HUDEP-2 (cell line): ENCODE measurements around the gene TMPO.
"Not testable (repeated sequence)": the region's sequence is repeated elsewhere in the genome, so short reads cannot be mapped to it uniquely, and the experiment has no call there.

ENCODE experiments used
- DNase-seq, 76 experiments: peaks; one replicate each; lab custom pipeline; 2025; ENCODE audit not compliant: unreplicated experiment in 76 of 76; lab: John Stamatoyannopoulos, UW

Gene TMPO

GRCh38 chr12:98515287-98516110 is at the start of gene TMPO:
Gene TMPO (plus strand): TSS chr12:98515590. CDS start chr12:98515868, 278 bp downstream.
- peak in 75 of 76 experiments; percentile 36 to 94 (median 86) for DNase-seq

DNA sequence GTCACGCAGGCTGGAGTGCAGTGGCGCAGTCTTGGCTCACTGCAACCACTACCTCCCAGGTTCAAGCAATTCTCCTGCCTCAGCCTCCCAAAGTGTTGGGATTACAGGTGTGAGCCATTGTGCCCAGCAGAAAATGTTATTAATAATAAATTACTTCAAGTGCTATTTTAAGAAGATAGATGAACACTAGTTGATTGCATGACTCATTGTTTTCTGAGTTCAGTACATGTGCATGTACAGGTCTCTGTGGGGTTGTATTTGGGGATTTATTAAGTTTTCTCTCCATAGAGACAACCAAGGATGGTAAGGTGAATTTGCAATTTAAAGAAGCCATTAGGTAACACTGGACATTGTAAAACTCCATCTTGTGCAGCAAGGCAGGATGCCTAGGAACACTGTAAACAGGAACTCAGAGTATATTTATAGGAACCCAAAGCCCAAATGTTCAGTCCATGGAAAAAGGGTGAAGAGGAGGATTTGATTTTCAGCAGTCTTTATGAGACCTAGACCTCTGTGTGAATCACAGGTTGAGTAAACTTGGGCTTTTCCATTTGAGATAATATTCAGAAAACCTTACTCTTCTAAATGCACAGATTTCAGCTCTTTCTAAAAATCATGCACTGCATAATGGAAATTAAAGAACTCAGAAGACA is 49.3 kb upstream of the TMPO start:
- DNase-seq: no peak

GRCh38 chr12:98466640-98467400 is 48.6 kb upstream of the TMPO start:
- DNase-seq: no peak

DNA sequence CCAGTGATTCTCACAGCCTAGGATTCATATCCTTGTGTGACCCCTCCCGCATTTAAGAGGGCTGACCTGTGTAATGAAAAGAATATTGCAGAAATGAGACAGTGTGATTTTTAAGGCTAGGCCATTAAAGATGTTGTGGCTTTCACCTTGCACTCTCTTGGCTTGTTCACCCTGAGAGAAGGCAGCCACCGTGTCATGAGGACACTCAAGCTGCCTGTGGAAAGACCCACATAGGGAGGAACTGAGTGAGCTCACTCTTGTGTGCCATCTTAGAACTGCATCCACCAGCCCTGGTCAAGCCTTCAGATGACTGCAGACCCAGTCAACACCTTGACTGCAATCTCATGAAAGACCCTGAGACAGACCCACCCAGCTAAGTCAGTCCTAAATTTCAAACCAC is 46.3 kb upstream of the TMPO start:
- peak in 1 of 76 experiments; percentile 1 for DNase-seq

- DNase-seq: no peak
Observed at GRCh38 chr12:98470469-98471082, 44.8 kb upstream of the TMPO start.

DNA sequence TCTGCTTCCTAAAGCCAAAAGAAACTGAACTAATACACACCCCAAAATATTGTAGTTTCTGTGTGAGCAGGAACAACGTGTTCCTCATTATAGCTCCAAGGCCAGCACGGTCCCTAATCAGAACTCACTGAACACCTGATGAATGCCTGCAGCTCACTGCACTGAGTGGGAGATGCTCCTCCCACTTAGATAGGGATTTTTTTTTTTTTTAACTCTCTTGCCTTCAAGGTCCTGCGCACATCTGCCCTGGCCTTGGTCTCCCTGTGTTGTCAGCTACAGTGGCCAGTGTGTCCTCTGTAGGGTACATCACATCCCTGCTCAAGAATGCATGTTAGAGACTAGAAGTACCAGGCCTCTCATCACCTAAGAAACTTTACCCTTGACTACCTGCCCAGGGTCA is 44.3 kb upstream of the TMPO start:
- DNase-seq: no peak

DNA sequence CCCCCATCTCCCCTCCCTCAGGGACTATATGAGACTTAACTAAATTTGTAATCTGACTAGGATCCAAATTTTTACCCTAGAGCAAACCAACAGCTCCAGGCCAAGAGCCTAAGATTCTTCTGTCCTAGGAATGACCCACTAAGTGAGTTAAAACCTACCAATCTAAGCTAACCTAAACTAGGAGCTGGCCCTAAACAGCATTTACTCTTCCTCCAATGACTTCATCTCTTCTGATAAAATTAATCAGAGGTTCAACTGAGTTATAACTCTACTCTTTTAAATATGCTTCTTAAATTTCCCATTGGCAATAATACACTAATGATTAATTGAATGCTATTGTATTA is 39.9 kb upstream of the TMPO start:
- DNase-seq: no peak

- no peak for DNase-seq
Observed at GRCh38 chr12:98478606-98479005, 36.8 kb upstream of the TMPO start.

GRCh38 chr12:98483621-98484503 is 31.5 kb upstream of the TMPO start:
- DNase-seq: no peak

- DNase-seq: no peak
Observed at GRCh38 chr12:98485792-98486340, 29.5 kb upstream of the TMPO start.

DNA sequence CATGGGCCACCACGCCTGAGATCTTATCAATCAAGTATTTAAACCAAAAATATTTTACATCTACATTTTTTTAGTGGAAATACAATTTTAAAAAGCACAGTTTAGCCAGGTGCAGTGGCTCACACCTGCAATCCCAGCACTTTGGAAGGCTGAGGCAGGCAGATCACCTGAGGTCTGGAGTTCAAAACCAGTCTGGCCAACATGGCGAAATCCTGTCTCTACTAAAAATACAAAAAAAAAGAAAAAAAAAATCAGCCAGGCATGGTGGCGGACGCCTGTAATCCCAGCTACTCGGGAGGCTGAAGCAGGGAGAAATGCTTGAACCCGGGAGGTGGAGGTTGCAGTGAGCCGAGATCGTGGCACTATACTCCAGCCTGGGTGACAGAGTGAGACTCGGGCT is 27.0 kb upstream of the TMPO start:
- DNase-seq: not testable (repeated sequence)

GRCh38 chr12:98489176-98489575 is 26.2 kb upstream of the TMPO start:
- no peak for DNase-seq

GRCh38 chr12:98490501-98491453 is 24.6 kb upstream of the TMPO start:
- peak in 62 of 76 experiments; percentile 6 to 75 (median 44) for DNase-seq

DNA sequence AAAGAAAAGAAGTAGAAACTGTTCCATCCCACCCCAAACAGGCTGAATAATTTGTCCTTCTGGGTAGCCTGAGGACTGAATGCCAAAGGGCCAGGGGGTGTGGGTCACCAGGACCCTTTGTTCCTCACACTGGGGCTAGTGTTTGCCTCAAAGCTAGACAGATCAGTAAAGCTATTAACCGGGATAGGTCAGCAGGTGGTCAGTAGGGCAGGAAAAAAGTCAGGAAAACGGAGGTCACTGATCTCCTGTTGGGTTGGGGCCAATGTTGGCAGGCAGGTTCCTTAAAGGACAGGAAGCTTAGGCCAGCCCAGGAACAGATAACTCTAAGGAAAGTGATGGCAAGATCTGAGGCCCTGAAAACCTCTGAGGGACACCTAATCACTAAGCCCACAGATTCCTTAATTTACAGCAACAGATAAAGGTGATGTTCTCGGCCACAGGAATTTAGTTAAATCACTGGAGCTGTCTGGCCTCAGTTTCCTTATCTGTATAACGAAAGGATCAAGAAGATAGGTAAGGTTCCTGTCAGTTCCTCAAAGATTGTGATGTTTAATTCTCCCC is 22.7 kb upstream of the TMPO start:
- no peak for DNase-seq

DNA sequence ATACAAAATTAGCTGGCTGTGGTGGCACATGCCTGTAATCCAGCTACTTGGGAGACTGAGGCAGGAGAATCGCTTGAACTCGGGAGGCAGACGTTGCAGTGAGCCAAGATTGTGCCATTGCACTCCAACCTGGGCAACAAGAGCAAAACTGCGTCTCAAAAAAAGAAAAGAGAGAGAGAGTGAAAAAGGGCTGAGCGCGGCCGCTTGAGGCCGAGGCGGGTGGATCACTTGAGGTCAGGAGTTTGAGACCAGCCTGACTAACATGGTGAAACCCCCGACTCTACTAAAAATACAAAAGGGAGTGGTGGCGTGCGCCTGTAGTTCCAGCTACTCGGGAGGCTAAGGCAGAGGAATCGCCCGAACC is 14.1 kb upstream of the TMPO start:
- DNase-seq: not testable (repeated sequence)

GRCh38 chr12:98503342-98503591 is 12.1 kb upstream of the TMPO start:
- peak; percentile 14 to 95 (median 82) for DNase-seq

DNA sequence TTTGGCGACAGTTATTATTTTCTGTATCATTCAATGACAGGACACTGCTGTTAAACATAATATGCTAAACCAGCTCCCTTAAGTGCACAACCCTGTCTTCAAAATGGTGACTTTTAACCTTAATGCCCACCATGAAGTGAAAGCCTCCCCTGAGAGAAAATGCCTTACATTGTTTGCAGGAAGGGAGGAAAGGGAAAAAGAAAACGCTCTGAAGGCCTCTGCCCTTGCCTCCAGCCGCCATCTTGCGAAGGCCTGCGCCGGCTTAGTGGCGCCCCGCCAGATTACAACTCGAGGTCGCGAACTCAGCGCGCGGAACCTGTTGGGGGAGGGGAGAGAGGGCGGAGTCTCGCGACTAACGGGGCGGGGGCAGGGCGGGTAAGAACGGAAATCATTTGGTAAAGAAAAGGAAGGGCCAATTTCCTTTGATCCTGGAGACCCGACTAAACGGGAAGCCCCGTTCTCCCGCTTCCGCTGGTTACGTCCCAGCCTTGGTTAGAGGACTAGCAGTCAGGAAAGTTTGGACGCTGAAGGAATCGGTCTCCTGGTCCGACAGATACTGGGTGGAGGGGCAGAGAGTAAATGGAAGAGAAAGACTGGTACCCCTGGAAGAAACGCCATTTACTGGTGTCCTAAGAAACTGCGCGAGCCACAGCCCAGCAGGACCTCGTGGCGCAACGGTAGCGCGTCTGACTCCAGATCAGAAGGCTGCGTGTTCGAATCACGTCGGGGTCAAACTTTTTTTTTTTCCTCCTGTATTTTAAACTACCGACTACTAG is 11.6 kb upstream of the TMPO start:
- peak; percentile 28 to 98 (median 88) for DNase-seq

GRCh38 chr12:98504368-98504617 is 11.1 kb upstream of the TMPO start:
- peak in 5 of 76 experiments; percentile 26 to 74 (median 59) for DNase-seq
